Endodermal cell (in vitro differentiated cells): ENCODE measurements around the gene ZBTB7B. TPM values are rescaled to one million over a fixed set of nuclear protein-coding genes. Genes with fewer than 3 reads are reported as not detected.

Experiments
- DNase-seq: peaks from one replicate; pipeline ENCODE4 v3.0.0-alpha.2; 2017
- H3K27ac ChIP-seq: 2 replicates; pipeline ENCODE4 v1.5.1; 2013; ENCODE audit warnings: mild to moderate bottlenecking, low read depth, low read length, moderate library complexity
- H3K27me3 ChIP-seq: 2 replicates; pipeline ENCODE4 v1.6.1; 2013; ENCODE audit warnings: mild to moderate bottlenecking, low read length, moderate library complexity; ENCODE audit not compliant: insufficient read depth, control insufficient read depth, poor library complexity, severe bottlenecking
- H3K36me3 ChIP-seq: 2 replicates; pipeline ENCODE4 v1.7.0; 2013; ENCODE audit warnings: mild to moderate bottlenecking, low read length, moderate library complexity; ENCODE audit not compliant: control insufficient read depth, insufficient read depth
- H3K4me1 ChIP-seq: one replicate; pipeline ENCODE4 v1.7.0; 2013; ENCODE audit warnings: low read length; ENCODE audit not compliant: control insufficient read depth, insufficient read depth
- H3K4me3 ChIP-seq: 2 replicates; pipeline ENCODE4 v1.5.1; 2013; ENCODE audit warnings: mild to moderate bottlenecking, low read length, moderate library complexity
- H3K9ac ChIP-seq: 2 replicates; pipeline ENCODE4 v1.6.1; 2013; ENCODE audit warnings: mild to moderate bottlenecking, low read length, moderate library complexity; ENCODE audit not compliant: poor library complexity, severe bottlenecking; ENCODE audit errors: extremely low read depth
- H3K9me3 ChIP-seq: 2 replicates; pipeline ENCODE4 v1.6.1; 2013; ENCODE audit warnings: mild to moderate bottlenecking, low read length, moderate library complexity; ENCODE audit not compliant: control insufficient read depth
- H3K27ac Mint-ChIP-seq: 2 replicates; pipeline ENCODE4 v1.8.0; 2020; ENCODE audit warnings: mixed read lengths
- H3K27me3 Mint-ChIP-seq: 2 replicates; pipeline ENCODE4 v1.8.0; 2021; ENCODE audit warnings: mild to moderate bottlenecking, mixed read lengths; ENCODE audit not compliant: insufficient read depth
- H3K36me3 Mint-ChIP-seq: 2 replicates; pipeline ENCODE4 v1.8.0; 2020; ENCODE audit warnings: low read depth, mixed read lengths
- H3K4me1 Mint-ChIP-seq: 2 replicates; pipeline ENCODE4 v1.8.0; 2020; ENCODE audit warnings: mixed read lengths
- H3K4me3 Mint-ChIP-seq: 2 replicates; pipeline ENCODE4 v1.8.0; 2020; ENCODE audit warnings: mild to moderate bottlenecking, moderate library complexity, mixed read lengths
- H3K9me3 Mint-ChIP-seq: 2 replicates; pipeline ENCODE4 v1.8.0; 2020; ENCODE audit warnings: mild to moderate bottlenecking, mixed read lengths
- CTCF ChIP-seq: fragments of 200-600 bp; sonication (generic); conservative IDR thresholded peaks from 2 replicates; pipeline ENCODE4 v1.5.0; 2021; ENCODE audit warnings: antibody characterized with exemption, mild to moderate bottlenecking
- WGBS, 2 experiments: methylation state at CpG; one replicate each; pipeline versions ENCODE4 v1.1.5 to v1.1.7; 2013; ENCODE audit warnings: missing lambda C conversion rate in 2 of 2, mixed read lengths in 1 of 2; ENCODE audit not compliant: insufficient coverage in 1 of 2, insufficient read length in 1 of 2; 5-methylcytosine and 5-hydroxymethylcytosine counted together
- total RNA-seq, 2 donors: library from RNA; stranded (reverse); fragmentation: NEBNext Ultra II Directional in 1 of 2; extraction: Animal tissue kit (Norgen Biotek cat#: 25700) in 1 of 2; gene quantifications; 2 replicates in 1 of 2; 3 replicates in 1 of 2; pipeline ENCODE4 v1.2.1, GENCODE V29; 2021

ZBTB7B gene
- total RNA-seq, 2 donors from 2014 or later: 21.2 to 23.3 TPM

DNA sequence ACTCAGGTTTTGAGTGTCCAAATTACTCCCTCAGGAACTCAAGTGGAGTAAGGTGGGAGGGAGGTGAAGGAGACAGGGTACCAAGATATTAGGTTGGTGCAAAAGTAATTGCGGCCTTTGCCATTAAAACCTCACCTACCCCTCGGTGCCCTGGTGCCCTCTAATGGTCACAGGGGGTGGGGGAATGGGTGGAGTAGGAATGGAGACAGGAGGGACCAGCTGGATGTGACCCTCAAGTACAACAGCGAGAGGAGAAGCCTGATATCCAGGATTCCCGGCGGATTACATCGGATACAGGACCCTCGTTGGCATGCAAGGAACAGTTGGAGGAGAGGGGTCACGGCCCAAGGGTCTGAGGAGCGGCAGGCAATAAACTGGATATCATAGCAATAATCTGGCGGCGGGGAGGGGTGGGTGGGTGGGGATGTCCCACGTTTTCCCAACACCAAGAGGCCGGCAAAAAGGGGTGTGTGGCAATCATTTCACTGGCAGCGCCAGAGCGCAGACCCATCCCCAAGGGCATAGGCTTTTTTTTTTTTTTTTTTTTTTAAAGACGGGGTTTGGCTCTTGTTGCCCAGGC is 4.3 kb upstream of the ZBTB7B start:
- Mint-ChIP-seq H3K27ac (no peak overlapping the region), H3K27me3 (peaks cover 6% of the 10 kb centered on the region)

GRCh38 chr1:154998818-154999570 is 3.6 kb upstream of the ZBTB7B start:
- Histone ChIP-seq H3K27me3 (no peaks in the 10 kb centered on the region), H3K36me3 (no peaks in the 10 kb centered on the region), H3K9me3 (no peaks in the 10 kb centered on the region), H3K4me1 (no peaks in the 10 kb centered on the region), H3K4me3 (no peak overlapping the region), H3K27ac (no peak overlapping the region), H3K9ac (no peak overlapping the region)
- H3K9me3 Mint-ChIP-seq: no peaks in the 10 kb centered on the region
- H3K36me3 Mint-ChIP-seq: no peaks in the 10 kb centered on the region
- peak; percentile 94 for TF ChIP-seq CTCF
- H3K4me1 Mint-ChIP-seq: peaks cover 10% of the 10 kb centered on the region
- peak; percentile 94 for DNase-seq
- peaks cover 6% of the 10 kb centered on the region for H3K27me3 Mint-ChIP-seq
- peak overlapping the region; percentile 93 for H3K4me3 Mint-ChIP-seq
- H3K27ac Mint-ChIP-seq: peak overlapping the region; percentile 70
- WGBS, 2 experiments: 25 to 53% methylated on average over 16 to 40 of the region's 40 CpGs

More for the DNA sequence above, 4.3 kb upstream of the ZBTB7B start:
- DNase-seq: no peak
- no peak overlapping the region for H3K4me3 Mint-ChIP-seq
- H3K4me1 Mint-ChIP-seq: peaks cover 10% of the 10 kb centered on the region
- Histone ChIP-seq H3K27me3 (no peaks in the 10 kb centered on the region), H3K4me1 (no peaks in the 10 kb centered on the region), H3K36me3 (no peaks in the 10 kb centered on the region), H3K9me3 (no peaks in the 10 kb centered on the region), H3K4me3 (no peak overlapping the region), H3K9ac (no peak overlapping the region), H3K27ac (no peak overlapping the region)
- peak; percentile 51 for TF ChIP-seq CTCF
- no peaks in the 10 kb centered on the region for H3K9me3 Mint-ChIP-seq
- H3K36me3 Mint-ChIP-seq: no peaks in the 10 kb centered on the region
- 92 to 93% methylated on average over 5 to 16 of the region's 16 CpGs for WGBS, 2 experiments

- Mint-ChIP-seq H3K27me3 (peaks cover 6% of the 10 kb centered on the region), H3K4me1 (peaks cover 16% of the 10 kb centered on the region), H3K4me3 (peak overlapping the region; percentile 93), H3K27ac (peak overlapping the region; percentile 94), H3K36me3 (no peaks in the 10 kb centered on the region), H3K9me3 (no peaks in the 10 kb centered on the region)
- no peaks in the 10 kb centered on the region for H3K9me3 ChIP-seq
- WGBS, 2 experiments: 1 to 4% methylated on average over 23 to 50 of the region's 50 CpGs
- peaks cover 7% of the 10 kb centered on the region for H3K4me1 ChIP-seq
- peak; percentile 86 for DNase-seq
- no peaks in the 10 kb centered on the region for H3K27me3 ChIP-seq
- no peaks in the 10 kb centered on the region for H3K36me3 ChIP-seq
- peak overlapping the region; percentile 86 for H3K4me3 ChIP-seq
- peak overlapping the region; percentile 11 for H3K9ac ChIP-seq
- peak overlapping the region; percentile 83 for H3K27ac ChIP-seq
- TF ChIP-seq CTCF: no peak
Observed at GRCh38 chr1:154999571-155000410, 2.8 kb upstream of the ZBTB7B start.
